GM19239 (cell line): ENCODE data around the gene LDLRAD4.

Source experiments
- DNase-seq: peaks from one replicate; pipeline ENCODE4 v3.0.0; 2011; ENCODE audit warnings: low spot score; ENCODE audit not compliant: insufficient read length
- FAIRE-seq: peaks from 2 replicates; lab custom pipeline; 2011; peaks lifted over from hg19 to GRCh38; lab: Jason Lieb, UNC

The LDLRAD4 gene

GRCh38 chr18:13513481-13513880 is 294.9 kb downstream of the LDLRAD4 start:
- DNase-seq (no peak), FAIRE-seq (no peak)

GRCh38 chr18:13514558-13514957 is 296.0 kb downstream of the LDLRAD4 start:
- FAIRE-seq (no peak), DNase-seq (no peak)

- no peak for DNase-seq
- FAIRE-seq, result no peak
Observed at GRCh38 chr18:13516855-13517254, 298.3 kb downstream of the LDLRAD4 start.

GRCh38 chr18:13517369-13517768 is 298.8 kb downstream of the LDLRAD4 start:
- DNase-seq (no peak), FAIRE-seq (no peak)

- DNase-seq (no peak), FAIRE-seq (no peak)
Observed at GRCh38 chr18:13518382-13518781, 299.8 kb downstream of the LDLRAD4 start.

GRCh38 chr18:13520306-13520705 is 301.7 kb downstream of the LDLRAD4 start:
- DNase-seq (no peak), FAIRE-seq (no peak)

- DNase-seq (no peak), FAIRE-seq (no peak)
Observed at GRCh38 chr18:13520741-13521140, 302.2 kb downstream of the LDLRAD4 start.

- no peak for DNase-seq
- no peak for FAIRE-seq
Observed at GRCh38 chr18:13521418-13521817, 302.9 kb downstream of the LDLRAD4 start.

- DNase-seq (no peak), FAIRE-seq (no peak)
Observed at GRCh38 chr18:13522256-13522655, 303.7 kb downstream of the LDLRAD4 start.

GRCh38 chr18:13522861-13523660 is 304.5 kb downstream of the LDLRAD4 start:
- no peak for DNase-seq
- FAIRE-seq, result no peak

- DNase-seq (no peak), FAIRE-seq (no peak)
Observed at GRCh38 chr18:13524054-13524453, 305.5 kb downstream of the LDLRAD4 start.

GRCh38 chr18:13524811-13525210 is 306.3 kb downstream of the LDLRAD4 start:
- DNase-seq (no peak), FAIRE-seq (no peak)

GRCh38 chr18:13525381-13526029 is 306.9 kb downstream of the LDLRAD4 start:
- no peak for FAIRE-seq
- no peak for DNase-seq

- DNase-seq, result no peak
- FAIRE-seq, result no peak
Observed at GRCh38 chr18:13526519-13526918, 308.0 kb downstream of the LDLRAD4 start.

GRCh38 chr18:13527256-13527655 is 308.7 kb downstream of the LDLRAD4 start:
- DNase-seq (no peak), FAIRE-seq (no peak)

GRCh38 chr18:13527730-13528129 is 309.2 kb downstream of the LDLRAD4 start:
- no peak for FAIRE-seq
- DNase-seq, result no peak

GRCh38 chr18:13528739-13529392 is 310.3 kb downstream of the LDLRAD4 start:
- FAIRE-seq (no peak), DNase-seq (no peak)

- FAIRE-seq (no peak), DNase-seq (no peak)
Observed at GRCh38 chr18:13530033-13530878, 311.7 kb downstream of the LDLRAD4 start.

- peak; percentile 49 for FAIRE-seq
Observed at GRCh38 chr18:13530879-13531387, 312.4 kb downstream of the LDLRAD4 start.

GRCh38 chr18:13531681-13532325 is 313.2 kb downstream of the LDLRAD4 start:
- DNase-seq (no peak), FAIRE-seq (no peak)

More at GRCh38 chr18:13530879-13531387, 312.4 kb downstream of the LDLRAD4 start:
- no peak for DNase-seq
